Measurements from ENCODE around the gene WASF3.

DNA sequence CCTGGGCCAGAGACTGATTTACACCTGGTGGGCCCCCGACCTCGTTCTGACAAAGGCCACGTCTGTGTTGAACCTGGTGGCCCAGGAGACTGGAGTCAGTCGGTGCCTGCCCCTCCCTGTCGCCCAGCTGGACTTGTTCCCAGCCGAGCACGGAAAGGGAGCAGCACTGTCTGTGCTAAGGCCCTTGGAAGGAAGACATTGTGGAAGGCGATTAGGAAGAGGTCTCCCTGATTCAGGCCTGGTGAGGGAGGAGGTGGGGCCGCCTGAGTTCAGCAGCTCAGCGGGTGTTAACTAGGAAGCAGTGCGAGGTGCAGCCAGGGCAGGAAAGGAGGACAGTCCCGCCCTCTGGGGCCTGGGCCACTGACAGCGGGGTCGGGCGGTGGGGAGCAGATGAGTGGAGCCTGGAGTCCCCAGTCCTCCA is 138.4 kb downstream of the WASF3 start:
- no peak for TF ChIP-seq CTCF (IDR thresholded peaks at IDR 0.05)
- TF ChIP-seq POLR2A (IDR thresholded peaks at IDR 0.05): no peak
